ENCODE measurements around the gene LRP1B.

LRP1B gene

GRCh38 chr2:140808211-140808610, 1322.6 kb downstream of the LRP1B start:
- Histone ChIP-seq H3K4me3 (no peak overlapping the region), H3K27ac (no peak overlapping the region)
- DNase-seq (ENCODE audit: low spot score) = no peak
- TF ChIP-seq, protein P1, sequence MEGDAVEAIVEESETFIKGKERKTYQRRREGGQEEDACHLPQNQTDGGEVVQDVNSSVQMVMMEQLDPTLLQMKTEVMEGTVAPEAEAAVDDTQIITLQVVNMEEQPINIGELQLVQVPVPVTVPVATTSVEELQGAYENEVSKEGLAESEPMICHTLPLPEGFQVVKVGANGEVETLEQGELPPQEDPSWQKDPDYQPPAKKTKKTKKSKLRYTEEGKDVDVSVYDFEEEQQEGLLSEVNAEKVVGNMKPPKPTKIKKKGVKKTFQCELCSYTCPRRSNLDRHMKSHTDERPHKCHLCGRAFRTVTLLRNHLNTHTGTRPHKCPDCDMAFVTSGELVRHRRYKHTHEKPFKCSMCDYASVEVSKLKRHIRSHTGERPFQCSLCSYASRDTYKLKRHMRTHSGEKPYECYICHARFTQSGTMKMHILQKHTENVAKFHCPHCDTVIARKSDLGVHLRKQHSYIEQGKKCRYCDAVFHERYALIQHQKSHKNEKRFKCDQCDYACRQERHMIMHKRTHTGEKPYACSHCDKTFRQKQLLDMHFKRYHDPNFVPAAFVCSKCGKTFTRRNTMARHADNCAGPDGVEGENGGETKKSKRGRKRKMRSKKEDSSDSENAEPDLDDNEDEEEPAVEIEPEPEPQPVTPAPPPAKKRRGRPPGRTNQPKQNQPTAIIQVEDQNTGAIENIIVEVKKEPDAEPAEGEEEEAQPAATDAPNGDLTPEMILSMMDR (IDR thresholded peaks at IDR 0.05) = no peak

DNA sequence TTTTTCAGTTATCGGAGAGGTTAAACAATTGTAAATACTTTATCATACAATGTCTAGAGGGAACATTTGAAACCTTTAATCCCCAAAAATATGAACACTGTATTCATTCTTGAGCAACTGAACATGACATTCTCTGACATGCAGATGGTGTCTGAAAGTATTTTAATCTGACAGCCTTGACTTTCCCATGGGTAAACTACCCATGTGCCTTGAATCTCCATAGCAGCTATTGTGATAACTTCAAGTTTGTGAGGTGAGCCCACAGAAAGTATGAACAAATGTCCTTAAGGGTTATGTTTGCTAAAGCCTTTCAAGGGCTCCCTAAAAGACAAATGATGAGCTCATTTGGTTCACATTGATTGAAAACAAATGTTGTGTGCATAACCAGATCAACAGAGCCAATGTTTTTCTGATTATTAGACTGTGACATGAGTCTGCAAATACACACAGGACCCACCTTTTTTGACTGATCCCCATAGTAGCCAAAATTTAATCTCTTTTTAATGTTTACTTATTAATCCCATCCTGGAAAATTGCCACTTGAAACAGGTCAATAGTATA, 1326.0 kb downstream of the LRP1B start:
- Histone ChIP-seq H3K4me3 (no peak overlapping the region), H3K27ac (no peak overlapping the region)
- no peak for DNase-seq (ENCODE audit: low spot score)
- TF ChIP-seq, protein P1 (IDR thresholded peaks at IDR 0.05) = no peak

DNA sequence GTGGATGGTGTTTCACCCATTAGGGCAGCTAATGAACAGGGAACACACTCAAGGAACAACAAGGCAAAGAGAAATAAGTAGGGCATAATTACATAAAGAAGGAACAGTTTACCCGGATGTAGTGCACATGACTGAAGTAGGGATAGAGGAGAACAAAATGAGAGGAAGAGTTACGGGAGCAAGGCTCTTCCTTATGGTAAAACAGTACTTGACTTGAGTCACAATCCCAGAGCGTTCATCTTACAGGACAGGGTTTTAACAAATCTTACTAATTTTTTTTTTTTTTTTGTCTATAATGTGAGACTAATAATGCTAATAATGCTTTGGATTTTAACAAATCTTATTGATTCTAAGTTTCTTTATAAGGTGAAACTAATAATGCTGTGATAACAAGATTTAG, 1329.5 kb downstream of the LRP1B start:
- TF ChIP-seq, protein P1 (IDR thresholded peaks at IDR 0.05) = no peak
- Histone ChIP-seq H3K4me3 (no peak overlapping the region), H3K27ac (no peak overlapping the region)
- DNase-seq (ENCODE audit: low spot score) = no peak

- TF ChIP-seq, protein P1 (IDR thresholded peaks at IDR 0.05) = no peak
- no peak overlapping the region for H3K27ac ChIP-seq
Observed at GRCh38 chr2:140797718-140798117, 1333.1 kb downstream of the LRP1B start.

DNA sequence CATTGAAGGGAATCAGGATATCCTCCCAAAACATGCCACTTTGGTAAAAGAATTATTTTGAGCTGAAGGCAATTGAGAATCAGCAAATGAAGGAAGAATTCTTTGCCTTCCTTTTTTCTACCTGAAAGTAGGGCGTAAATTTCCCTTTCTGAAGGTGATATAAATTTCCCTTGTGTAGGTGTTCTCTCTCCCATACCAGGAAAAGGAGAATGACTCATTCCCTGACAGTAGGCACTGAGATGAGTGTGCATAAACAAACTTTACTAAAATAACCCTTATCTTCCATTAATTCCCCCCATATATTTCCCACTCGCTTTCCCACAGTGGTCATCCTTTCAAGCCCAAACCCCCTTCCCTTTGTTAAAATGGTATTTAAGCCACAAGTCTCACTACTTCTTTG, 1339.0 kb downstream of the LRP1B start:
- H3K4me3 ChIP-seq = no peak overlapping the region
- DNase-seq (ENCODE audit: low spot score) = no peak
- H3K27ac ChIP-seq = no peak overlapping the region
- TF ChIP-seq, protein P1 (IDR thresholded peaks at IDR 0.05) = no peak

More at GRCh38 chr2:140797718-140798117, 1333.1 kb downstream of the LRP1B start:
- H3K4me3 ChIP-seq = no peak overlapping the region
- no peak for DNase-seq (ENCODE audit: low spot score)

DNA sequence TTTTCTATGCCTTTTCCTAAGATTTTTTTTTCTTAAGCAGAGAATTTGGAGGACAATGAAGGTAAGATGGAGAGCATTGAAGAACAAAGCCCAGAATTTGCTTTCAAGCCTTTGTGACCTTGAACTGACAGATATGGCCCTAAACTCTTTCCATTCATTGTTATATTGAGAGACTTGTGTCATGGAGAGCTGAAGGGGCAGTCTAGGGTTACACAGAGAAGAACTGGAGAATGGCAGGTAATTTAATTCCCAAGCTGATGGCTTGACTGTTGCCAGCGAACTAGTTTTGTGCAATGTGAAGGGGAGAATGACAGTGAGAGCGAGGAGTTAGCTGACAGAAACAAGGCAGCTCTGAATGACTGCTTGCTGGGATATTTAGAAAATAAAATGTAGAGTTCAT, 1344.2 kb downstream of the LRP1B start:
- no peak for DNase-seq (ENCODE audit: low spot score)
- H3K27ac ChIP-seq = no peak overlapping the region
- TF ChIP-seq, protein P1 (IDR thresholded peaks at IDR 0.05) = no peak
- H3K4me3 ChIP-seq = no peak overlapping the region

DNA sequence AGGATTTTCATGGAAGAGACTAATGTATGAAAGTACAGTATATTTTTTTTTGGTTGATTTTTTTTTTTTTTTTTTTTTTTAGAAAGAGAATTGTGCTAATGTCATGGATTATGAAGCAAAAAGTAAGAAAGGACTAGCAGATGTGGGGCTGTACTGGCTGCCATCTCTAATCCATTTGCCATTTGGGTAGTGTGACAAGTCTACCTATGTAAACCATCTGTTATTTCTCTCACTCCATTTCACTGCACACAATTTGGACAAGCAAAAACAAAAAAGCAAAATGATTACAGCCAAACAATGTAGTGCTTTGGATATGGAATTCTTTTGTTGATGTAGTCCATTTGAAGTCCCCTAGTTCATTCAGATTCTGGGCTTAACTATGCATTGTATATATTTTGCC, 1355.4 kb downstream of the LRP1B start:
- DNase-seq (ENCODE audit: low spot score) = no peak

More for the DNA sequence above, 1355.4 kb downstream of the LRP1B start:
- no peak overlapping the region for H3K27ac ChIP-seq
- no peak overlapping the region for H3K4me3 ChIP-seq
- TF ChIP-seq, protein P1 (IDR thresholded peaks at IDR 0.05) = no peak

Data from coronary artery (tissue), 2 donors.